GM12878 (cell line): ENCODE results near the gene SDR9C7. TPM values are rescaled to one million over a fixed set of nuclear protein-coding genes. Genes with fewer than 3 reads are reported as not detected.

Source experiments
- ATAC-seq: fragments of 200-7000 bp; cut with Tn5 transposase; 3 replicates; pipeline ENCODE4 v1.9.1; 2020; ENCODE audit warnings: mild to moderate bottlenecking, moderate library complexity
- BruUV-seq: library from RNA; stranded (reverse); fragments of 400-500 nt; replicated peaks from 2 replicates; lab custom pipeline; 2021; lab: Mats Ljungman, UMichigan
- CTCF ChIA-PET: fragments of 300-600 bp; sonication (Branson Sonifier 250); formaldehyde crosslinking; extraction: SDS; loops from one replicate; lab custom pipeline; 2021; ENCODE audit warnings: inconsistent platforms; lab: Yijun Ruan, JAX
- POLR2A ChIA-PET: fragments of 350-600 bp; formaldehyde crosslinking; extraction: SDS; loops from one replicate; lab custom pipeline; 2021; ENCODE audit warnings: inconsistent platforms; lab: Charles Lee
- RAD21 ChIA-PET: fragments of 300-600 bp; sonication (Branson Sonifier 250); formaldehyde crosslinking; loops from one replicate; lab custom pipeline; 2023; ENCODE audit warnings: antibody characterized with exemption; ENCODE audit not compliant: unreplicated experiment; lab: Charles Lee
- SMC1A ChIA-PET: fragments of 300-600 bp; sonication (Branson Sonifier 250); formaldehyde crosslinking; loops from one replicate; lab custom pipeline; 2023; ENCODE audit not compliant: unreplicated experiment, uncharacterized antibody; lab: Charles Lee
- DNase-seq: peaks from one replicate; pipeline ENCODE4 v3.0.0-alpha.2; 2011; ENCODE audit warnings: low read depth, low spot score
- FAIRE-seq: peaks from 3 replicates; lab custom pipeline; 2011; peaks lifted over from hg19 to GRCh38; lab: Jason Lieb, UNC
- H2AFZ ChIP-seq: 2 replicates; pipeline ENCODE4 v1.6.0; 2011; ENCODE audit warnings: low read depth, low read length, control low read depth; ENCODE audit not compliant: control insufficient read depth
- H3K27ac ChIP-seq: 2 replicates; pipeline ENCODE4 v1.5.1; 2011; ENCODE audit warnings: control low read depth; ENCODE audit not compliant: control insufficient read depth, insufficient read depth
- H3K27me3 ChIP-seq, 2 experiments: replicated peaks in 1 of 2; 2 replicates each; pipeline versions ENCODE4 v1.6.0 to v1.6.1; 2011; ENCODE audit warnings: low read length in 1 of 2; ENCODE audit not compliant: control insufficient read depth in 2 of 2, insufficient read depth in 2 of 2
- H3K36me3 ChIP-seq, 2 experiments: 2 replicates each; pipeline ENCODE4 v1.5.1; 2011; ENCODE audit warnings: low read length in 1 of 2; ENCODE audit not compliant: control insufficient read depth in 2 of 2, insufficient read depth in 2 of 2
- H3K4me1 ChIP-seq: 2 replicates; pipeline ENCODE4 v1.6.1; 2011; ENCODE audit warnings: mild to moderate bottlenecking, low read length, moderate library complexity, mixed read lengths; ENCODE audit not compliant: control insufficient read depth, insufficient read depth
- H3K4me2 ChIP-seq: 2 replicates; pipeline ENCODE4 v1.6.0; 2011; ENCODE audit warnings: control low read depth; ENCODE audit not compliant: control insufficient read depth, insufficient read depth
- H3K4me3 ChIP-seq: fragments of 200-600 bp; sonication (generic); 2 replicates; pipeline ENCODE4 v1.5.1; 2016
- H3K79me2 ChIP-seq: 2 replicates; pipeline ENCODE4 v1.6.0; 2011; ENCODE audit warnings: low read length; ENCODE audit not compliant: control insufficient read depth, insufficient read depth
- H3K9ac ChIP-seq: 2 replicates; pipeline ENCODE4 v1.8.0; 2011; ENCODE audit warnings: low read length, control low read depth, mixed read lengths; ENCODE audit not compliant: control insufficient read depth, insufficient read depth
- H3K9me3 ChIP-seq: replicated peaks from 3 replicates; pipeline ENCODE4 v1.5.1; 2011; ENCODE audit warnings: mild to moderate bottlenecking, low read length; ENCODE audit not compliant: control insufficient read depth, insufficient read depth
- H4K20me1 ChIP-seq: 2 replicates; pipeline ENCODE4 v1.6.0; 2011; ENCODE audit not compliant: control insufficient read depth, insufficient read depth
- BCL11A ChIP-seq: IDR thresholded peaks from 2 replicates; pipeline ENCODE4 v1.6.1; 2011; ENCODE audit warnings: low read depth, low read length
- E2F4 ChIP-seq: IDR thresholded peaks from 2 replicates; pipeline ENCODE4 v1.6.1; 2012; ENCODE audit warnings: low read depth, low read length, improper control_type of control experiment
- EGR1 ChIP-seq, 2 experiments: IDR thresholded peaks; 1 replicate in 1 of 2; 2 replicates in 1 of 2; pipeline ENCODE4 v1.6.1; 2011 to 2012; ENCODE audit warnings: low read depth in 2 of 2, low read length in 2 of 2, borderline replicate concordance in 1 of 2, mild to moderate bottlenecking in 1 of 2, moderate library complexity in 1 of 2
- JUND ChIP-seq: IDR thresholded peaks from 2 replicates; pipeline ENCODE4 v1.6.1; 2012; ENCODE audit warnings: low read depth, mild to moderate bottlenecking, low read length, improper control_type of control experiment, moderate library complexity
- KLF5 ChIP-seq: fragments of 450-650 bp; IDR thresholded peaks from 2 replicates; pipeline ENCODE4 v1.6.1; 2014; ENCODE audit warnings: mild to moderate bottlenecking; ENCODE audit not compliant: partially characterized antibody
- MYC ChIP-seq: IDR thresholded peaks from 2 replicates; pipeline ENCODE4 v1.6.1; 2011; ENCODE audit warnings: mild to moderate bottlenecking, low read length, moderate library complexity, inconsistent platforms; ENCODE audit not compliant: insufficient read depth, insufficient replicate concordance, insufficient read length, severe bottlenecking
- NR2C2 ChIP-seq: IDR thresholded peaks from 2 replicates; pipeline ENCODE4 v1.6.1; 2011; ENCODE audit warnings: borderline replicate concordance, low read depth; ENCODE audit not compliant: control insufficient read depth, insufficient read length
- SMAD5 ChIP-seq: IDR thresholded peaks from 2 replicates; pipeline ENCODE4 v1.6.1; 2016; ENCODE audit warnings: antibody characterized with exemption, low read depth
- TARDBP ChIP-seq: IDR thresholded peaks from 2 replicates; pipeline ENCODE4 v1.6.1; 2016; ENCODE audit warnings: borderline replicate concordance
- ZNF217 ChIP-seq: fragments of 450-650 bp; IDR thresholded peaks from 2 replicates; pipeline ENCODE4 v1.6.1; 2017; ENCODE audit warnings: antibody characterized with exemption, mild to moderate bottlenecking
- ZZZ3 ChIP-seq: IDR thresholded peaks from 2 replicates; pipeline ENCODE4 v1.6.1; 2011; ENCODE audit warnings: low read depth; ENCODE audit not compliant: control insufficient read depth, insufficient read length
- WGBS: methylation state at CpG from one replicate; pipeline ENCODE4 v1.1.6; 2016; ENCODE audit warnings: low lambda C conversion rate; ENCODE audit not compliant: insufficient replicate concordance, insufficient coverage; ENCODE audit errors: missing lambda C conversion rate; 5-methylcytosine and 5-hydroxymethylcytosine counted together
- in situ Hi-C: fragments of 300-500 bp; cut with MboI; formaldehyde crosslinking; loops from 9 replicates; pipeline ENCODE4 v1.14.3; 2018; ENCODE audit warnings: mixed read lengths
- intact Hi-C: fragments of 100-400 bp; cut with micrococcal nuclease; formaldehyde crosslinking; loops from one replicate; pipeline ENCODE4 v1.14.2; 2022; ENCODE audit not compliant: unreplicated experiment
- polyA plus RNA-seq, 11 experiments: library from polyadenylated mRNA; depleted of rRNA in 4 of 11; unstranded in 6 of 11; stranded (reverse) in 5 of 11; fragments of >200 nt; fragmentation: Nextera tagmentation in 4 of 11; fragmentation: Illumina TruSeq in 1 of 11; extraction: Ambion mirVana in 4 of 11; extraction: Trizol in 1 of 11; gene quantifications; 1 replicate in 1 of 11; 2 replicates in 10 of 11; pipeline versions ENCODE4 v1.2.1 to v1.2.3, GENCODE V29; 2011 to 2016; ENCODE audit warnings: inconsistent platforms in 2 of 11, missing spikeins in 2 of 11, low read depth in 1 of 11
- total RNA-seq, 4 experiments: library from RNA; depleted of rRNA in 3 of 4; stranded (reverse); fragments of >200 nt in 3 of 4; fragmentation: Illumina TruSeq in 1 of 4; extraction: Trizol in 1 of 4; gene quantifications; 2 replicates each; pipeline versions ENCODE4 v1.2.1 to v1.2.3, GENCODE V29; 2013 to 2021
- TF ChIP-seq, protein P1 (sequence below): fragments of 450-650 bp; IDR thresholded peaks from 2 replicates; pipeline ENCODE4 v1.6.1; 2018; ENCODE audit warnings: borderline replicate concordance, mild to moderate bottlenecking; ENCODE audit not compliant: partially characterized antibody
- TF ChIP-seq, protein P2 (sequence below), 3 experiments: IDR thresholded peaks in 2 of 3; conservative IDR thresholded peaks in 1 of 3; 2 replicates each; pipeline ENCODE4 v1.5.1; 2011; ENCODE audit warnings: low read depth in 3 of 3, low read length in 3 of 3, mild to moderate bottlenecking in 3 of 3, control low read depth in 2 of 3, moderate library complexity in 2 of 3, inconsistent platforms in 1 of 3, mixed read lengths in 1 of 3; ENCODE audit not compliant: control insufficient read depth in 2 of 3, insufficient read depth in 1 of 3; ENCODE audit errors: extremely low read depth in 1 of 3

Gene SDR9C7
- total and polyA plus RNA-seq, 10 of the 15 experiments (the other 5 are each of a cell fraction or from before 2014, with no cell fraction given), result 0.04 TPM; not detected in 9

DNA sequence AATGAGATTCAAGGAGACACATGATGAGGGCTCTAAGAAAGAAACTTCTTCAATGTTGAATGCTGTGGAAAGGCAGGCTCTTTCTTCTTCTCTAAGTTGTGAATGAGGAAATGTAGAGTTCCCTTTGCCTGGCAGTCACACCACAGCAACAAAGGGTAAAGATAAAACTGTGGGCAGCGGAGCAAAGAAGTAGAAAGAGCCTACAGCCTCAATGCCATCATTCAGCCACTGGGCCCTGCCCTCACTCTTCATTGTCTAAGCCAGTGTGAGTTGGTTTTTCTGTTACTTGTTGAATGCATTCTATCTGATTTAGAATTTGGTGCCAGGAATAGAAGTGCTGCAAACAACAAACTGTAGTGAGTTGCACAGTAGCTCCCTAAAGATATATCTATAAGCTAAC lies 12.2 kb downstream of the SDR9C7 start:
- Histone ChIP-seq H3K27me3 (no peaks in the 10 kb centered on the region; a peak in 2 of 4 replicates), H3K9me3 (no peaks in the 10 kb centered on the region), H2AFZ (no peak overlapping the region), H3K4me2 (no peak overlapping the region)
- CTCF ChIA-PET, result no interaction called here
- FAIRE-seq, result no peak
- TF ChIP-seq BCL11A (no peak), NR2C2 (no peak), SMAD5 (no peak), ZNF217 (no peak), JUND (no peak), KLF5 (no peak)
- TF ChIP-seq, all 136 proteins: peak for 0
- POLR2A ChIA-PET, result no interaction called here
- no peaks in the 10 kb centered on the region for H4K20me1 ChIP-seq
- H3K9ac ChIP-seq, result no peak overlapping the region
- H3K27ac ChIP-seq, result no peak overlapping the region
- BruUV-seq, result no TSS peak
- no peaks in the 10 kb centered on the region for H3K4me1 ChIP-seq
- RAD21 ChIA-PET, result no interaction called here
- no peak for ATAC-seq
- SMC1A ChIA-PET, result no interaction called here
- H3K4me3 ChIP-seq, result no peak overlapping the region
- DNase-seq, result no peak
- in situ Hi-C loops, result no loop called here
- intact Hi-C loops, result no loop called here
- H3K36me3 ChIP-seq, result no peaks in the 10 kb centered on the region
- H3K79me2 ChIP-seq, result no peaks in the 10 kb centered on the region
- 0% methylated on average over 1 of the region's 1 CpG for WGBS

DNA sequence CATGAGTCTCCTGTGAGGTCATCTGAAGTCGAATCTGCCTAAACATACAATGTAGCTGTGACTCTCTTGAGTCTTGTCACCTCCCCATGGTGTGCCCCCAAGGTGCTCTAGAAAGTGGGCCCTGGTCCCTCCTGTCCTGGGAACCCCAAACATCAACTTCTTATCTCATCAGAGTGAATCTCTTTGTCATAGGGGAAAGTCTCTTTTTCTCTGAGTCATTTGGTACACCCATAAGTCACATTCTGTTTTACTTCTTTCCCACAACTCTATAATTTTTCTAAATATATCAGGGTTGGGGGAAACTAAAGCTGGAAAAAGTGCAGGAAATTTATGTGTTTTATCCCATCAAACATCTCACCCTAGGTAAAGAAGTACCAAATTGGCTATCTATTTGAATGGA lies 12.9 kb downstream of the SDR9C7 start:
- no peak for ATAC-seq
- TF ChIP-seq TARDBP (no peak), ZZZ3 (no peak), MYC (no peak), E2F4 (no peak), EGR1 (IDR thresholded peaks at IDR 0.05; ENCODE audit: borderline replicate concordance in 1 of 2, low read depth in 2 of 2, low read length in 2 of 2) (no peak)
- TF ChIP-seq, protein P1, sequence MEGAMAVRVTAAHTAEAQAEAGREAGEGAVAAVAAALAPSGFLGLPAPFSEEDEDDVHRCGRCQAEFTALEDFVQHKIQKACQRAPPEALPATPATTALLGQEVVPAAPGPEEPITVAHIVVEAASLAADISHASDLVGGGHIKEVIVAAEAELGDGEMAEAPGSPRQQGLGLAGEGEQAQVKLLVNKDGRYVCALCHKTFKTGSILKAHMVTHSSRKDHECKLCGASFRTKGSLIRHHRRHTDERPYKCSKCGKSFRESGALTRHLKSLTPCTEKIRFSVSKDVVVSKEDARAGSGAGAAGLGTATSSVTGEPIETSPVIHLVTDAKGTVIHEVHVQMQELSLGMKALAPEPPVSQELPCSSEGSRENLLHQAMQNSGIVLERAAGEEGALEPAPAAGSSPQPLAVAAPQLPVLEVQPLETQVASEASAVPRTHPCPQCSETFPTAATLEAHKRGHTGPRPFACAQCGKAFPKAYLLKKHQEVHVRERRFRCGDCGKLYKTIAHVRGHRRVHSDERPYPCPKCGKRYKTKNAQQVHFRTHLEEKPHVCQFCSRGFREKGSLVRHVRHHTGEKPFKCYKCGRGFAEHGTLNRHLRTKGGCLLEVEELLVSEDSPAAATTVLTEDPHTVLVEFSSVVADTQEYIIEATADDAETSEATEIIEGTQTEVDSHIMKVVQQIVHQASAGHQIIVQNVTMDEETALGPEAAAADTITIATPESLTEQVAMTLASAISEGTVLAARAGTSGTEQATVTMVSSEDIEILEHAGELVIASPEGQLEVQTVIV, result no peak
- TF ChIP-seq, protein P2, sequence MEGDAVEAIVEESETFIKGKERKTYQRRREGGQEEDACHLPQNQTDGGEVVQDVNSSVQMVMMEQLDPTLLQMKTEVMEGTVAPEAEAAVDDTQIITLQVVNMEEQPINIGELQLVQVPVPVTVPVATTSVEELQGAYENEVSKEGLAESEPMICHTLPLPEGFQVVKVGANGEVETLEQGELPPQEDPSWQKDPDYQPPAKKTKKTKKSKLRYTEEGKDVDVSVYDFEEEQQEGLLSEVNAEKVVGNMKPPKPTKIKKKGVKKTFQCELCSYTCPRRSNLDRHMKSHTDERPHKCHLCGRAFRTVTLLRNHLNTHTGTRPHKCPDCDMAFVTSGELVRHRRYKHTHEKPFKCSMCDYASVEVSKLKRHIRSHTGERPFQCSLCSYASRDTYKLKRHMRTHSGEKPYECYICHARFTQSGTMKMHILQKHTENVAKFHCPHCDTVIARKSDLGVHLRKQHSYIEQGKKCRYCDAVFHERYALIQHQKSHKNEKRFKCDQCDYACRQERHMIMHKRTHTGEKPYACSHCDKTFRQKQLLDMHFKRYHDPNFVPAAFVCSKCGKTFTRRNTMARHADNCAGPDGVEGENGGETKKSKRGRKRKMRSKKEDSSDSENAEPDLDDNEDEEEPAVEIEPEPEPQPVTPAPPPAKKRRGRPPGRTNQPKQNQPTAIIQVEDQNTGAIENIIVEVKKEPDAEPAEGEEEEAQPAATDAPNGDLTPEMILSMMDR (IDR thresholded peaks at IDR 0.05 in 2 of 3, conservative IDR thresholded peaks at IDR 0.05 in 1 of 3; ENCODE audit: control insufficient read depth in 2 of 3, extremely low read depth in 1 of 3, insufficient read depth in 1 of 3, low read depth in 3 of 3, low read length in 3 of 3), result no peak

More for the DNA sequence above, 12.9 kb downstream of the SDR9C7 start:
- H4K20me1 ChIP-seq, result no peaks in the 10 kb centered on the region
- DNase-seq, result no peak
- 0% methylated on average over 1 of the region's 1 CpG for WGBS
- intact Hi-C loops, result no loop called here
- FAIRE-seq, result no peak
- no peak overlapping the region for H3K4me2 ChIP-seq
- BruUV-seq, result no TSS peak
- ChIA-PET POLR2A (no interaction called here), RAD21 (no interaction called here), CTCF (no interaction called here), SMC1A (interaction anchor here (1.1 kb wide), 1 partner anchor 10 kb away, joined by 3 read pairs; no protein-coding TSS in a partner anchor)
- no peaks in the 10 kb centered on the region; a peak in 2 of 4 replicates for H3K27me3 ChIP-seq
- in situ Hi-C loops, result no loop called here
- H3K36me3 ChIP-seq, result no peaks in the 10 kb centered on the region
- H3K79me2 ChIP-seq, result no peaks in the 10 kb centered on the region
- no peak overlapping the region for H3K4me3 ChIP-seq
- H3K9me3 ChIP-seq, result no peaks in the 10 kb centered on the region
- H2AFZ ChIP-seq, result no peak overlapping the region
- no peak overlapping the region for H3K27ac ChIP-seq
- H3K9ac ChIP-seq, result no peak overlapping the region
- H3K4me1 ChIP-seq, result no peaks in the 10 kb centered on the region
